NCI-H69 (cell line): Measurements from ENCODE around the gene ENOX2.

Experiments used
- DNase-seq: peaks from one replicate; lab custom pipeline; 2025; lab: John Stamatoyannopoulos, UW

The ENOX2 gene

DNA sequence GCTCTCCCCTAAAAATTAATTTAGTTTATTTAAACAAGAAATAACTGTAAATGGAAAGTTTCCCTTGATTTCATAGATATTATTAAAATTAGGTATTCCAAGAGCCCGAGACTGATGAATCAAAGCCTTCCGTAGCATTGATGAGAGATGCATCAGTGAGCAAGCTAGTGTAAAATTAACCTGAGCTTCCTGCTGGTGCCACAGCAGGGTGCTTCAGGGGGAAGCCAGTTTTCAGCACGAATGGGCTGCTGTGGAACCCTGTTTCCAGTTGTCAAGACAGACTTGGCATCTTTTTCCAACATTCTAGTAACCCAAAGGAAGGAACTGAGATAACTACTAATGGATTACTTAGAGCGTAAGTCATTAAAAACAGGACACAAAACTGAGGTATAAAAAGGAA, 279.5 kb downstream of the ENOX2 start:
- DNase-seq, result no peak

DNA sequence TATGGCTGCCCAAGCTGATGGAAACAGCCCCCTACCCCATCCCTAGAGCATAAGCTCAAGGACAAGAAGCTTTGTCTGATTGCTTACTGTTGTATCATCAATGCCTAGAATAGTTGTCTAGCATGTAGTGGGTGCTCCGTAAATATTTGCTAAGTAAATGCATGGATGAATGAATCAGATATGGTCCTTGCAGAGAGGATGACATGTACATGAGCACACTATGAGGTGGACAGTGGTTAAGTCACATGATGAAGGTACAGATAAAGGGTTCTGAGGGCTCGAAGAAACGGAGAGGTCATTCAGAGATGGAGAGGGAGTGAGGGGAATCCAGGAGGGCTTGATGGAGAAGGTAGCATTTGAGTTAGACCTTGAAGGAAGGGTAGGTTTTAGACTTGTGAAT, 287.1 kb downstream of the ENOX2 start:
- DNase-seq, result no peak

GRCh38 chrX:130607431-130607830, 295.6 kb downstream of the ENOX2 start:
- no peak for DNase-seq

- no peak for DNase-seq
Observed at GRCh38 chrX:130606425-130606824, 296.6 kb downstream of the ENOX2 start.

- DNase-seq, result no peak
Observed at GRCh38 chrX:130604882-130605281, 298.1 kb downstream of the ENOX2 start.

DNA sequence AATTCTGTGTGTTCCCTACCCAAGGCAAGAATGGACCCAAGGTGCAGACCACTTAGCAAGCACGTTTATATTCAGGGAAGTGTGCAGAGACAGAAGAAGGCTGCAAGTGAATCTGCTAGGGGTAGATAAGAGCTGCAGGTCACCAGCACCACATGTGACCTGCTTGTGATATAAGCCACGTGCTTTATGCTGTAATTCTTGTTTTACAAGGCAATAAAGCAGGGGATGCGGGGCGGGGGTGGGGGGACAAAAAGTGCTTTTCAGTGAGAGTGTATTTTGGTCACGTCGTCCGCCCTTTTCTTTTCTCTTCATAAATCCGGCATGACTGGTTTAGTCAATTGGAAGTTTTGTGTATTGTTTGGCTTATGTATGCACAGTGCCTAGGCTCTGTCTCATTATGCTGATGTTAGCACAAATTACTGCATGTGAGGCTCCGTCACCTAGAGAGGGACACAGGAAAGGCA, 308.5 kb downstream of the ENOX2 start:
- no peak for DNase-seq

DNA sequence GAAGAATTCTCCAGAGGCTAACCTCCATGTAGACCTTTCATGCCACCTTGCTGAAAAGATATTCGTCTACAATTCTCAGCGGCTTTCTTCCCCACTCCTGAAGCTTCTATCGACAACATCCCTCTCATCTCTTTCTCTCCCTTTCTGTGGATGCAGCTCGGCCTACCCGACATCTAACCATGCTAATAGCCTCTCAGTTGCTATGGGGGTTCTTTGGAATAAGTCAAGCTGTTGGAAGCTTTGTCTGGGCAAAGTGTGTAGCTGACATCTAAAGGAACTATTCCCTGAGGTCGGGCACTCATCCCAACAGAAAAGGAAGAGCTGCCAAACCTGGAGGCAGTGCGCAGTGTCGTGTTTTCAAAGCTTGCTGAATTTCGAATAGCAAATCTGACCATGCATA, 309.1 kb downstream of the ENOX2 start:
- no peak for DNase-seq

DNA sequence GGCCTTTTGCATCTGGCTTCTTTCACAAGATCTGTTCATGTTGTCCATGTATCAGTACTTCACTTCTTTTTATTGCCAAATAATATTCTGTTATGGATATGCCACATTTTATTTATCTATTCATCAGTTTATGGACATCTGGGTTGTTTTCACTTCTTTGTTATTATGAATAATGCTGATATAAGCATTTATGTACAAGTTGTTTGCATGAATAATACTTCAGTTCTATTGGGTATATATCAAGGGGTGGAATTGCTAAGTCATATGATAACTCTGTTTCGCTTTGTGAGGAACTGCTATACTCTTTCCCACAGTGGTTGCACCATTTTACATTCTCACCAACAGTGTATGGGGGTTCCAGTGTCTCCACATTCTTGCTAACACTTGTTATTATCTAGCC, 310.8 kb downstream of the ENOX2 start:
- no peak for DNase-seq

GRCh38 chrX:130578906-130579305, 324.1 kb downstream of the ENOX2 start:
- no peak for DNase-seq

DNA sequence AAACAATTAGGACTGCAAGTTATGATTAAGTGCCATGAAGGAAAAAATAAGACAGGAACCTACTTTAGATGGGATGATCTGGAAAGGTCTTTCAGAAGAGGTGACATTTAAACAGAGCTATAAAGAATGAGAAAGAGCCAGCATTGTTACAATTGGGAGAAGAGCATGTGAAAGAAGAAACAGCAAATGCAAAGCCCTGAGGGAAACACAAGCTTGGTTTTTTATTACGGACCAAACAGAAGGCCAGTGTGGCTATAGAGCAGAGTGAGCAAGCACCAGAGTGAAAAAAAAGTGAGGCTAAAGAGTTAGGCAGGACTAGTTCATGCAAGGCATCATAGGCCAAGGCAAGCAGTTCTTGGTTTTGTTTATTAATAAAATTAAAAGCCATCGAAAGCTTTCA, 325.6 kb downstream of the ENOX2 start:
- no peak for DNase-seq

GRCh38 chrX:130575831-130576389, 327.1 kb downstream of the ENOX2 start:
- DNase-seq, result peak; percentile 47
